ENCODE data around the gene RPP25. TPM values are rescaled to one million over a fixed set of nuclear protein-coding genes. Genes with fewer than 3 reads are reported as not detected.

The RPP25 gene
- total RNA-seq, 4 donors from 2014 or later, result 6.9 to 14.4 (median 9.4) TPM

DNA sequence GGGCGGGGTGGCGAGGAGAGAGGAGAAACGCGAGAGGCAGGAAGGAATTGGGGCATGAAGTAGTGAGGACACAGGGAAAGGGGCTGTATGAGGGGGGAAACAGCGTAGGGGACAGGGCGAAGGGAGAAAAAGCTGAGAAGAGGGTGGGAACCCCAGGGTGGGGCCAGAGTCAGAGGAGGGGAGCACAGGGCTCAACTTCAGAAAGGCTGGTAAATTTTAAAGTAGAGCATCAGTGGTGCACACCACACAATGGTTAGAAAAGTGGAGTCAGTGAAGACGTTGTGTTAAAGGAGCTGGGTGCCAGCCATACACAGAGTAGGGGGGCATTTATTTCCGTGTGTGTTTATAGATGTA, 3.0 kb upstream of the RPP25 start:
- DNase-seq (ENCODE audit: low spot score), result no peak
- no peak for TF ChIP-seq CTCF (IDR thresholded peaks at IDR 0.05)
- no peak for ATAC-seq (ENCODE audit: low FRiP score)

GRCh38 chr15:74958908-74959585, 2.5 kb upstream of the RPP25 start:
- no peak for TF ChIP-seq CTCF (IDR thresholded peaks at IDR 0.05)
- ATAC-seq (ENCODE audit: low FRiP score) (no peak), DNase-seq (ENCODE audit: low spot score) (no peak)

DNA sequence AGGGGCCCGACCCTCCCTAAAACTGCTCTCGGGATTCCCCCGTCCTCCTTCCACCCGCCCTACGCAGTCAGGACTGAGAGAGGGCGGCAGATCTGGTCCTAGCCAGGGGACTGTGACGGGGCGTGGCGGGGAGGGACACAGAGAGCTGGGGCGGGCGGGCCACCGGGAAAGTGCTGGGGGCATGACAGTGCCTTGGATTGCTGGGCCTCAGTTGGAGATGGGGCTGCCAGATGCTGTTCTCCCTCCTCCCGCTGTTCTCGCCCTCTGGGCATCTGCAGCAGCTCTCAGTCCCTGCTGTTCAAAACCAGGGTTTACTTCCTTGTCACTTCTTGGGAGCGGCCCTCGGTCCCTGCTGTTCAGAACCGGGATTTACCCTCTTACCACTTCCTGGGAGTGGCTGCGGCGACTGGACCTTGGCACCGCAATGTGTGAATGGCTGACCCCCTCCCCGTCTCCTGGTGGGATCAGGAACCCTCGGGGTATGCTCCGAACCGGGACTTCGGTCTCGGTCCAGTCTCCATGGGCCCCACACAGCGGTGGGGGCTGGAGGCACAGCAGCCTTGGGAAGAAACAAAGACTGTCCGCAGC, 1.8 kb upstream of the RPP25 start:
- ATAC-seq (ENCODE audit: low FRiP score) (no peak), DNase-seq (ENCODE audit: low spot score) (no peak)
- TF ChIP-seq CTCF (IDR thresholded peaks at IDR 0.05), result no peak

DNA sequence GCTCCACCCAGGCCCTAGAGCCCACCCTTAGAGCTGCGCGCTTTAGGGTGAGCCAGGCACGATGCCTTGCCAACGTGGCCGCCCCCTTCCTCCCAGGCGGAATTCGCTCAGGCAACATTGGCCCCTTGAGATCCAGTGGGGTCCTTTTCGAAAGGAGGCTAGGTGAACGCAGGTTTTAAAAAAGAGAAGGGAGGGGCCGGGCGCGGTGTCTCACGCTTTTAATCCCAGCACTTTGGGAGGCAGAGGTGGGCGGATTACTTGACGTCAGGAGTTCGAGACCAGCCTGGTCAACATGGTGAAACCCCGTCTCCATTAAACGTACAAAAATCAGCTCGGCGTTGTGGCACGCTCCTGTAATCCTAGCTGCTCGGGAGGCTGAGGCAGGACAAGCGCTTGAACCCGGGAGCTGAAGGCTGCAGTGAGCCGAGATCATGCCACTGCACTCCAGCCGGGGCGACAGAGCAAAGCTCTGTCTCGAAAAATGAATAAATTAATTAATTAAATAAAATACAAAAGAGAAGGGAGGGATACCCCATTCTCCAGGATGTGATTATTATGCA, 984 bp upstream of the RPP25 start:
- ATAC-seq (ENCODE audit: low FRiP score) (no peak), DNase-seq (ENCODE audit: low spot score) (no peak)
- no peak for TF ChIP-seq CTCF (IDR thresholded peaks at IDR 0.05)

GRCh38 chr15:74955796-74956647, 550 bp downstream of the RPP25 start:
- no peak for DNase-seq (ENCODE audit: low spot score)
- ATAC-seq (ENCODE audit: low FRiP score), result peak; percentile 37

DNA sequence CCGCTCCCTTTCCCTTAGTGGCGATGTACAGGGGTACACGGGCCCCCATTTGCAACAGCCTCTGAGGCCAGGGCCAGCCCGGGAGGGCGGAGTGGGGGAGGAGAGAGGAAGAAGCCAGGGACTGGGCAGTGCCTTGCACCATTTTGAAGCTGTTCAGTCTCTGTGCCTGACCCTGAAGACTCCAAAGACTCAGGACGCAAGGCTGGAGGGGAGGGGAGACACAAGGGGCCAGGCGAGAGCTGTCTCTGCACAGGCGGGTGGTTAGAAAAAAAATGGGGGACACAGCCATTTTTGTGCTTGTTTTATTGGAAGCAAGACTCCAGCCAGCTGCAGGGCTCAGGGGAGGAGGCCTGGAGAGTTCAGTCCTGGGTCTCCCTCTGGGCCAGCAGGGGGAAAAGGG, 1.6 kb downstream of the RPP25 start:
- TF ChIP-seq CTCF (IDR thresholded peaks at IDR 0.05), result no peak
- no peak for DNase-seq (ENCODE audit: low spot score)
- no peak for ATAC-seq (ENCODE audit: low FRiP score)

More at GRCh38 chr15:74955796-74956647, 550 bp downstream of the RPP25 start:
- TF ChIP-seq CTCF (IDR thresholded peaks at IDR 0.05), result no peak

Measured in omental fat pad (tissue), 4 donors.